ENCODE results near the gene SPSB3.

Gene SPSB3

GRCh38 chr16:1765826-1766225 is 16.5 kb downstream of the SPSB3 start:
- no peak for DNase-seq (ENCODE audit: extremely low read depth in 1 of 2, low read depth in 1 of 2)

DNA sequence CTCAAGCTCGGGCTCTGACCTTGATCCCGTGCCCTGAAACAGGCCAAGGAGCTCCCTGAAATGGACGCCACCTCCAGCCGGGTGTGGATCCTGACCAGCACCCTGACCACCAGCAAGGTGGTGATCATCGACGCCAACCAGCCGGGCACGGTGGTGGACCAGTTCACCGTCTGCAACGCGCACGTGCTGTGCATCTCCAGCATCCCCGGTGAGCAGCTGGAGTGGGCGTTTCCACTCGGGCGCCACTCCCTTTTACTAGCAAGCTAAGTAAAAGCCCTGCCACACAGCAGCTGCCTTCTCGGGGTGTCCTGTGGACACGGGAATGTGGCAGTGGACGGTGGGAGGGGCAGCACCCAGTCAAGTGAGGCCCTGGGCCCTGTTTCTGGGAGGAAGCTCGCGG is 17.4 kb downstream of the SPSB3 start:
- DNase-seq (ENCODE audit: extremely low read depth in 1 of 2, low read depth in 1 of 2) = no peak

- no peak for DNase-seq (ENCODE audit: extremely low read depth in 1 of 2, low read depth in 1 of 2)
Observed at GRCh38 chr16:1763521-1764511, 18.6 kb downstream of the SPSB3 start.

DNA sequence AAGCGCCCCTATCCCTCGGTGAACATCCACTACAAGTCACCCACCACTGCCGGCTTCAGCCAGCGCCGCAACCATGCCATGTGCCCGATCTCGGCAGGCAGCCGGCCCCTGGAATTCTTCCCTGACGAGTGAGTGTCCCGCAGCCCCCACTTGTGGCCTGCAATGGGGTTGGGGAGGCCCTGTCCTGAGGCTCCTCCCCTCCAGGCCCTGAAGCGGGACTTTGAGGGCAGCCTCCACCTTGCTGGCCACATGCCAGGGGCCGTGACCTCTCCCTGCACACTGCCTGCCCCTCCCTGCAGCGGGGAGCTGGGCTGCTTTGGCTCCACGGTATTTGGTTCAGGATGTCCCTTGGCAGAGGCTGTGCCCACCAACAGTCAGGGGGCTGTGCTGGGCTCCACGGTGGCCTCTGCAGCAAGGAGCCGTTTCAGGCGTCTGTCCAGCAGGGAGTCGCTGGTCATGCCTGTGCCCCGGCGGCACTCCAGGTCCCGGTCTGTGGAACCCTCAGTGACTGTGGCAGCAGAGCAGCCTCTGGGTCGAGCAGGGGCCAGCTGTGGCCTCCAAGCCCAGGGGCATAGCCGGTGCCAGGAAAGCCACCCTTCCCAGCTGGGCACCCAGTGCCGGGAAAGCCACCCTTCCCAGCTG is 19.4 kb downstream of the SPSB3 start:
- no peak for DNase-seq (ENCODE audit: extremely low read depth in 1 of 2, low read depth in 1 of 2)

- DNase-seq (ENCODE audit: extremely low read depth in 1 of 2, low read depth in 1 of 2) = no peak
Observed at GRCh38 chr16:1762196-1762878, 20.0 kb downstream of the SPSB3 start.

DNA sequence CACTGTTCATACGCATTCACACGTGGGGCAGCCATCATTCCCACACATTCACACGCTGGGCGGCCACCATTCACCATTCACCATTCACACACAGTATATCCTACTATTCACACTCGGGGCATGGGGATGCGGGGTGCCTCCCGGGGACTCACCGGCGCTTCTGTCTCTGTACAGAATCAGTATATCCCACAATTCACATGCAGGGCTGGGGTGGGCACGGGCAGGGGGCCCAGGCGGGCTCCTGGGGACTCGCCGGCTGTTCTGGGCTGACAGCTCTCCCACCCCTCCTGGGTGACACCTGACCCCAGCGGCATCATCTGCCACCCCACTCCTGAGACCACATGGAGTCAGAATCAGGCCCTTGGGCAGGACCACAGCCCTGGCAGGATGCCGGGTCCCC is 20.6 kb downstream of the SPSB3 start:
- no peak for DNase-seq (ENCODE audit: extremely low read depth in 1 of 2, low read depth in 1 of 2)

DNA sequence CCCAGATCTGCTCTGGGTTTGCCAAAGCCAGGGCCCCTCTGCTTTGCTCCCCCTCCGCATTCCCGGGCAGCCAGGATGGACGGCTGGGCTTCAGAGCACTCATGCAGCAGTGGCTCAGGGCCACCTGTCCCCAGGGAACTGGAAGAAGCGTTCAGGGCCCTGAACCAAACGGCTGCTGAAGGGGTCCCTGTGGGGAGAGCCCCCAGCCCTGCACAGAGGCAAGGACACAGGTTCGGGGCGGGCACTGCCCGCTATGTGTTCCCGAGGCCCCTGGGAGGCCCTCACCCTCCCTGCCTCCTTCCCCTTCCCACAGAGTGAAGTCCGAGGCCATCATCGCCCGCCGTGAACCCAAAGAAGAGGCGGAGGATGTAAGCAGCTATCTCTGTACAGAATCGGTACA is 21.5 kb downstream of the SPSB3 start:
- no peak for DNase-seq (ENCODE audit: extremely low read depth in 1 of 2, low read depth in 1 of 2)

GRCh38 chr16:1759511-1759910 is 22.9 kb downstream of the SPSB3 start:
- DNase-seq (ENCODE audit: extremely low read depth in 1 of 2, low read depth in 1 of 2) = no peak

- DNase-seq (ENCODE audit: extremely low read depth in 1 of 2, low read depth in 1 of 2) = no peak
Observed at GRCh38 chr16:1758923-1759322, 23.4 kb downstream of the SPSB3 start.

DNA sequence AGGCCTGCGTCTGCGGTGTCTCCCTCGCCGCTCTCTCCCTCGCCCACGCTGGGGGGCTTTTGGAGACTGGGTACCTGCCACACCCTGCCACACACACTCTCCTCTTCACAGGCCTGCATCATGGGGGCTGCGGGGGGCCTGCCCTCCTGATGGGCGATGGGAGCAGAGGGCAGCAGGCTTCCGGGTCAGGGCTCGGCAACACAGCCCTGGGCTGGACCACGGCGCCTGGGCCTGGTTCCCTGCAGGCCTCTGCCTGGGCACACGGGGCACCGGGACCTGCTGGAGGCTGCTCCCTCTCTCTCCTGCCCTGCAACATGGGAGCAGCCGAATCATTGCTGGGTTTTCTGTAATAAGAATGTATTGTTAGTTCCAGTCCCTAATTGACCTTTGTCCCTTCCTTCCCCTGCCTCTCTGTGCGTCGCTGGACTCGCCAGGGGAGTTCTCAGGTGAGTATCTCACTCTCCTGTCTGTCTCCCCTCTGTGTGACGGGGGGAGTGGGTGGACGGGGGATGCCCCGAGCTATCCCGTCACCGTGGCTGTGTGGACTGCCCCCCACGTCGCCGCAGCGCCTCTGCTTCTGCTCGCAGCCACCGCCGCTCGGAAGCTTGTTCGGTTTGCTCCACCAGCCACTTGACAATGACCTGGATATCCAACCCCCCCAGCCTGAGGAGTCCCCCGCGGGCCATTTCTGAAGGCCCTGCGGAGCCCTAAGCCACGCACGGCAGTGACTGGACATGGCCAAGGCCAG is 24.5 kb downstream of the SPSB3 start:
- DNase-seq (ENCODE audit: extremely low read depth in 1 of 2, low read depth in 1 of 2) = no peak

DNA sequence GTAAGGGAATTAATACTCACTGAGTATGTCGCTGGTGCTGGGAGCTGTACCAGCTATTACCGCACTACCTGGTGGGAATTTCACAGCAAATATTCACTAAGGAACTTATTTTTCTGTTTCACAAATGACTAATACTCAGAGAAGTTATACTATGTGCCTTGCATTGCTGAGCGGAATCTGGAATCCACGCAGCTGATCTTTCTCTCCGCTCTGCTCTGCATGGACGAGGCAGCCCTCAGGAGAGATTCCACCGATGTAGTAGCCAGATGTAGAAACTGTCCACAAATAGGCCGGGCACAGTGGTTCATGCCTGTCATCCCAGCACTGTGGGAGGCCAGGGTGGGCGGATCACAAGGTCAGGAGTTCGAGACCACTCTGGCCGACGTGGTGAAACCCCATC is 28.2 kb downstream of the SPSB3 start:
- DNase-seq (ENCODE audit: extremely low read depth in 1 of 2, low read depth in 1 of 2) = no peak

DNA sequence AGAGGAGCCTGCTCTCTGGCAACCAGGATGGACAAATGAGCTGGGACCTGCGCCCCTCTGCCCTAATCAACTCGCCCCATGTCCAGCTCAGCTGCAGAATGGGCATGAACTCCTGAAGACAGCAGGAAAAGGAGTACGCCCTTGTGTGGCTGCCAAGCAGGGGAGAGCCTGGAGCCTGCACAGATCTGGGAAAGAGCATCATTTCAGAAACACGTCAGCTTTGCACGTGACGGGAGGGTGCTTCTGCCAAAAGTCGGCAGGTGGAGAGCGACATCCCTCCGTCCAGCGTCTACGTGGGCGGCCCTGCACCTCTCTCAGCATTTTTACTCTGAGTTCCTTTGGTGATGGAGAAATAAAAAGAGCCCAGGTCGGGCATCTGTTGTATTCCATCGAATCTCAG is 29.5 kb downstream of the SPSB3 start:
- no peak for DNase-seq (ENCODE audit: extremely low read depth in 1 of 2, low read depth in 1 of 2)

DNA sequence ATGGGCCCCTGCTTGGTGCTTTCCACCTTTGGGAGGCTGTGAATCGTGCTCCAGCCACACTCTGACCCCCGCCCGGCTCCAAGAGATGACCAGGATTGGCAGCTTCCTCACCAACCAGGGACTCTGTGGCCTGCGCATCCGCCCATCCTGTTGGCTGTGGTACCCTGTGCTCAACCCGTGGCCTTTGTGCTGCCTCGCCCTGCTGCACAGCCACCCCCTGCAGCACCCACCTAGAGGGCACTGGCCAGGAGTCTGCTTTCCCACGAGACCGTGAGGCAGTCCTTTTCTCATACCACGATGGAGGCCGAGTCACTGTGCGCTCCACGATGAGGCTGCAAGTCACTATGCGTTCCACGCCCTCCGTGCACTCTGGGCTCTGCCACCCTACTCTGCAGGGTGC is 30.4 kb downstream of the SPSB3 start:
- DNase-seq (ENCODE audit: extremely low read depth in 1 of 2, low read depth in 1 of 2) = no peak

GRCh38 chr16:1749152-1750117 is 32.9 kb downstream of the SPSB3 start:
- no peak for DNase-seq (ENCODE audit: extremely low read depth in 1 of 2, low read depth in 1 of 2)

- DNase-seq (ENCODE audit: extremely low read depth in 1 of 2, low read depth in 1 of 2) = no peak
Observed at GRCh38 chr16:1747934-1748333, 34.4 kb downstream of the SPSB3 start.

- no peak for DNase-seq (ENCODE audit: extremely low read depth in 1 of 2, low read depth in 1 of 2)
Observed at GRCh38 chr16:1746693-1747195, 35.6 kb downstream of the SPSB3 start.

DNA sequence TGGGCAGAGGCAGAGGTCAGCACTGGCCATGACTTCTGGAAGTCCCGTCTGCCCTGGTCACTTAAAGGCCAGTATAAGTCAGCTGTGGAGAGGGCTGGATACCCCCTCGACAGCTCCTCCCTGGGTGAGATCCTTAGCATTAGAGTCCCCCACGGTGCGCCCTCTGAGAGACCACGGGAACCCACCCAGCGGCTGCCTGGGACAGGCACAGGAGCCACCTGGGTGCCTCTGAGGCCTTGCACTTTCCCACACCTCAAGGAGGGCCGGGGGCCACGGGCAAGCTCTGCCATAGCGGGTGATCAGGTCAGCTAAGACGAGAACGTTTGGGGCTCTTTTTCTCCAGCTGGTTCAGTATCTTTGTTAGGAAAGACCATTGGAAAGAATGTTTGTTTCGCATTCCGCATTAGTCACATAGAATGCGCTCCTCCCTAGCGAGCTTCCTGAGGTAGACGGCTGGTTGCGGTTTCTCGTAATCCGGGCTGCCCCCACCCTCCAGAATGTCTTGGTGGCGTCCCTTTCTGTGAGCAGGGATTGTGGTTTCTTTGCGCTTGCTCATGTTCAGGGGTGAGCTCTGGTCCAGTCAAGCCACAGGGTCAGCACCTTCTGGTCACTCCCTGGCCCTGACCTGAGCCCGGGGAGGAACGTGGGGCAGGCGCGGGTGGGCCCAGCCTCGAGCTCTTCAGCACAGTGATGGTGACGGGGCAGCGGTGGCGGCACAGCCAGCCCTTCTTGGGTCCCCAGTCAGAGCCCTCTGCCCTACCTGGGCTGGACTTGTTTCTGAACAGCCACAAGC is 36.3 kb downstream of the SPSB3 start:
- no peak for DNase-seq (ENCODE audit: extremely low read depth in 1 of 2, low read depth in 1 of 2)

DNA sequence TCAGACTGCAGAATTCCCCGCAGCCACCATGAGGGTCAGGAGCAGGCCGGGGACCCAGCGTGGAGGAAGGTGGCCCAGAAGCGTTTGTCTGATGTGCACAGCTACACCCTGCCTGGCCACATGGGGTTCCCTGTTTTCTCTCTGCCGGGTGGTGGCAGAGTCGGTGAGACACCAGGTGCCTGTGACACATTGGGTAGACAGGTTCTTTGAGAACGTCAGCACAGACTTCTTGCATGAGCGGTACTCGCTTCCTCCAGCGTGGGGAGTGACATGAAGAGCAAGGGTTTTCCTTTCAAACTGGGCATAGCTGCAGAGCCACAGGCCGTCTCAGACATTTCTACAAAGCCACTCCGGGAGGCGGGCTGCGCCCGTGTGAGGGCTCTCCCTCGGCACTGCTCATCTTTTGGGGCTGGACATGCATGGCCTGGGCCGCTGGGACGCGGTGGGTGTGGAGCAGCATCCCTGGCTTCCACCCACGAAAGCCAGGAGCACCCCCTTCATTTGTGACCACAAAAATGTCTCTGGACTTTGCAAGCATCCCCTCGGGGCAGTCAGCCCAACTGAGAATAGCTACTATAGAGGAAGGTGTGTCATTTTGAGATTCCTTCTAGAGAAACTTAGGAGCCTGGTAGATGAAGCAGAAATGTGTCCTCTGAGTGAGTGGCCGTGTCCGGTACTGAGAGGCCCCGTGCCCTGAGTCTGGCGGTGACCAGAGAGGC is 37.0 kb downstream of the SPSB3 start:
- no peak for DNase-seq (ENCODE audit: extremely low read depth in 1 of 2, low read depth in 1 of 2)
